ENCODE results near the gene IPO9.

DNA sequence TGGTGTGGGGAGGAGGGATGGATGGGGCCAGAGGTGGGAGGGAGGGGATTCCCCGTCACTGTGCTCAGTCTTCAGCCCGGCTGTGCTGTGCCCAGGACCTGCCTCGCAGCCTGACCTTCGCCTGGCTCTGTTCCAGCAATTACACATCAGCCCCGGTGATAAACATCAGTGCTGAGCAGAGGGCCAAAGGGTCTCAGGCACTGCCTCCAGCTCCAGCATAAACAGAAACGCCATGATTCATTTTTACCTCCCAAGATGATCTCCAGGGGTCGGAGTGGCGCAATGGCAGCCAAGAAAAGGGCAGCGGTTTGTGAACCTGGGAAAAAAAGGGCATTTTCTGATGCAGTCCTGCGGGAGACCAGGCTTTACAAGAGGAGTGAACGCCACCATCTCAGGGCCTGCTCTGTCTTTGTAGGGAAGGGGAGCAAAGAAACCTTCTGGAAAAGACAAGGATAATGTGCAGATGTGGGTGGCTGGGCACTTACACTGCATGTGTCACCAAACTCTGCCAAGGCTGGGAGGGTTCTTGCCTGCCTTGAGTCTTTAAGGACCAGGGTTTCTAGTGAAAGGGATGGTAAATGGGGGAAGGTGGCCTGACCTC lies 87.8 kb downstream of the IPO9 start:
- TF ChIP-seq, protein P1, sequence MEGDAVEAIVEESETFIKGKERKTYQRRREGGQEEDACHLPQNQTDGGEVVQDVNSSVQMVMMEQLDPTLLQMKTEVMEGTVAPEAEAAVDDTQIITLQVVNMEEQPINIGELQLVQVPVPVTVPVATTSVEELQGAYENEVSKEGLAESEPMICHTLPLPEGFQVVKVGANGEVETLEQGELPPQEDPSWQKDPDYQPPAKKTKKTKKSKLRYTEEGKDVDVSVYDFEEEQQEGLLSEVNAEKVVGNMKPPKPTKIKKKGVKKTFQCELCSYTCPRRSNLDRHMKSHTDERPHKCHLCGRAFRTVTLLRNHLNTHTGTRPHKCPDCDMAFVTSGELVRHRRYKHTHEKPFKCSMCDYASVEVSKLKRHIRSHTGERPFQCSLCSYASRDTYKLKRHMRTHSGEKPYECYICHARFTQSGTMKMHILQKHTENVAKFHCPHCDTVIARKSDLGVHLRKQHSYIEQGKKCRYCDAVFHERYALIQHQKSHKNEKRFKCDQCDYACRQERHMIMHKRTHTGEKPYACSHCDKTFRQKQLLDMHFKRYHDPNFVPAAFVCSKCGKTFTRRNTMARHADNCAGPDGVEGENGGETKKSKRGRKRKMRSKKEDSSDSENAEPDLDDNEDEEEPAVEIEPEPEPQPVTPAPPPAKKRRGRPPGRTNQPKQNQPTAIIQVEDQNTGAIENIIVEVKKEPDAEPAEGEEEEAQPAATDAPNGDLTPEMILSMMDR (IDR thresholded peaks at IDR 0.05; ENCODE audit: poor library complexity), result no peak
- TF ChIP-seq EZH2 (IDR thresholded peaks at IDR 0.05; ENCODE audit: borderline replicate concordance), result no peak
- no peak for TF ChIP-seq EZH2phosphoT487 (IDR thresholded peaks at IDR 0.05; ENCODE audit: low read depth, severe bottlenecking, unreplicated experiment)

Measured in hepatocyte (in vitro differentiated cells).